Measurements from ENCODE around the gene RPS6KB2. TPM values are rescaled to one million over a fixed set of nuclear protein-coding genes. Genes with fewer than 3 reads are reported as not detected.

Gene RPS6KB2
- total RNA-seq, 1 donor from 2014 or later, result 72.3 TPM

DNA sequence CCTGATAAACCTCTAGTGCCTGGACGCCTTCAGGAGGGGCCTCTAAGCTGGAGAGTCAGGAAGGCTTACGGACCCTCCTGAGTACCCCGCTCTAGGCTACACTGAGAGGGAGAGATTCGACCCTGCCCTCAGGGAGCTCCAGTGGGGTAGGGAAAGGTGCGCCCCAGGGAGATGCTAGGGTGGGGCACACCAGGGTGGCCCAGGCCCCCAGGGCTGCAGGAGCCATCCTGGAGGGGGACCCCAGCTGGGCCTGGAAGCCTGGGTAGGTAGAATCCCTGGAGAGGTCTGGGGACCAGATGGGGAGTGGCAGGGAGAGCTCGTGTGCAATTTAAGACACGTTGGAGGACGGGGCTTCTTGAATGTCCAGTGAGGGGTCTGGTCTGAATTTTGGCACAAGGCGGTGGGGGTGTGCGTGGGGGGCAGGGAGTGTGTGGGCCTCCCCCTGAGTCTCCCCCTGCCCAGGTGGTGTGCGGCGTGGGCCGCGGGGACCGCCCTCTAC is 8.1 kb upstream of the RPS6KB2 start:
- TF ChIP-seq, protein P1, sequence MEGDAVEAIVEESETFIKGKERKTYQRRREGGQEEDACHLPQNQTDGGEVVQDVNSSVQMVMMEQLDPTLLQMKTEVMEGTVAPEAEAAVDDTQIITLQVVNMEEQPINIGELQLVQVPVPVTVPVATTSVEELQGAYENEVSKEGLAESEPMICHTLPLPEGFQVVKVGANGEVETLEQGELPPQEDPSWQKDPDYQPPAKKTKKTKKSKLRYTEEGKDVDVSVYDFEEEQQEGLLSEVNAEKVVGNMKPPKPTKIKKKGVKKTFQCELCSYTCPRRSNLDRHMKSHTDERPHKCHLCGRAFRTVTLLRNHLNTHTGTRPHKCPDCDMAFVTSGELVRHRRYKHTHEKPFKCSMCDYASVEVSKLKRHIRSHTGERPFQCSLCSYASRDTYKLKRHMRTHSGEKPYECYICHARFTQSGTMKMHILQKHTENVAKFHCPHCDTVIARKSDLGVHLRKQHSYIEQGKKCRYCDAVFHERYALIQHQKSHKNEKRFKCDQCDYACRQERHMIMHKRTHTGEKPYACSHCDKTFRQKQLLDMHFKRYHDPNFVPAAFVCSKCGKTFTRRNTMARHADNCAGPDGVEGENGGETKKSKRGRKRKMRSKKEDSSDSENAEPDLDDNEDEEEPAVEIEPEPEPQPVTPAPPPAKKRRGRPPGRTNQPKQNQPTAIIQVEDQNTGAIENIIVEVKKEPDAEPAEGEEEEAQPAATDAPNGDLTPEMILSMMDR (IDR thresholded peaks at IDR 0.05), result no peak
- no peak for DNase-seq (ENCODE audit: low spot score in 2 of 2)
- intact Hi-C loops (cut with DNase I), result loop anchor here (2.0 kb wide), 1 partner anchor 17 kb away; no protein-coding TSS in a partner anchor
- H3K4me1 ChIP-seq, result peaks cover 9 to 48% of the 10 kb centered on the region in 2 donors
- peak overlapping the region; percentile 75 to 90 for H3K4me3 ChIP-seq
- H3K27me3 ChIP-seq, result no peaks in the 10 kb centered on the region
- H3K36me3 ChIP-seq, result no peaks in the 10 kb centered on the region
- H3K27ac ChIP-seq, result peak overlapping the region; percentile 90 to 98
- H3K9me3 ChIP-seq, result no peaks in the 10 kb centered on the region

GRCh38 chr11:67420646-67421429 is 7.5 kb upstream of the RPS6KB2 start:
- H3K36me3 ChIP-seq, result no peaks in the 10 kb centered on the region
- TF ChIP-seq, protein P1 (IDR thresholded peaks at IDR 0.05), result peak in 1 of 3 experiments; percentile 25
- DNase-seq (ENCODE audit: low spot score in 2 of 2), result peak; percentile 82 to 98
- peak overlapping the region; percentile 90 to 98 for H3K27ac ChIP-seq
- peak overlapping the region; percentile 75 to 90 for H3K4me3 ChIP-seq
- peaks cover 9 to 47% of the 10 kb centered on the region in 2 donors for H3K4me1 ChIP-seq
- H3K27me3 ChIP-seq, result no peaks in the 10 kb centered on the region
- intact Hi-C loops (cut with DNase I), result loop anchor here (2.0 kb wide), 1 partner anchor 18 kb away; no protein-coding TSS in a partner anchor
- no peaks in the 10 kb centered on the region for H3K9me3 ChIP-seq

DNA sequence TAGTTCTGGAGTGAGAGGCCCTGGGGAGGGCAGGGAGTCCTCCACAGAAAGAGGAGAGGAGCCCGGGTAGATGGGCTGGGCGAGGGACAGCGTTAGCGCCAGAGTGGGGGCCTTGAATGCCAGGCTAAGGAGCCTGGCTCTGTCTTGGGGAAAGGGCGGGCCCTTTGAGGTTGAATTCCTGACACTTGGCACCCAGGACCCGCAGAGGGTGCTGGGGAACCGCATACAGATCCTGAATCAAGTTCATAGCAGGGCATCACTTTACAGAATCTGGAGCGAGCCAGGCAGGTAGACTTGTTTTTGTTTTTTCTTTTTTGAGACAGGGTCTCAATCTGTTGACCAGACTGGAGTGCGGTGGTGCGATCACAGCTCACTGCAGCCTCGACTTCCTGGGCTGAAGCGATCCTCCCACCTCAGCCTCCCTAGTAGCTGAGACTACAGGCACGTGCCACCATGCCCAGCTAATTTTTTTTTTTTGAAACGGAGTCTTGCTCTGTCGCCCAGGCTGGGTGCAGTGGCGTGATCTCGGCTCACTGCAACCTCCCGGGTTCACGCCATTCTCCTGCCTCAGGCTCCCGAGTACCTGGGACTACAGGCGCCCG is 6.8 kb upstream of the RPS6KB2 start:
- DNase-seq (ENCODE audit: low spot score in 2 of 2), result no peak
- Histone ChIP-seq H3K27me3 (no peaks in the 10 kb centered on the region), H3K4me1 (peaks cover 9 to 40% of the 10 kb centered on the region in 2 donors), H3K9me3 (no peaks in the 10 kb centered on the region), H3K27ac (peak overlapping the region; percentile 90 to 98), H3K36me3 (no peaks in the 10 kb centered on the region), H3K4me3 (peak overlapping the region; percentile 75 to 90)
- intact Hi-C loops (cut with DNase I), result loop anchor here (2.0 kb wide), 1 partner anchor 19 kb away; no protein-coding TSS in a partner anchor
- TF ChIP-seq, protein P1 (IDR thresholded peaks at IDR 0.05), result no peak

DNA sequence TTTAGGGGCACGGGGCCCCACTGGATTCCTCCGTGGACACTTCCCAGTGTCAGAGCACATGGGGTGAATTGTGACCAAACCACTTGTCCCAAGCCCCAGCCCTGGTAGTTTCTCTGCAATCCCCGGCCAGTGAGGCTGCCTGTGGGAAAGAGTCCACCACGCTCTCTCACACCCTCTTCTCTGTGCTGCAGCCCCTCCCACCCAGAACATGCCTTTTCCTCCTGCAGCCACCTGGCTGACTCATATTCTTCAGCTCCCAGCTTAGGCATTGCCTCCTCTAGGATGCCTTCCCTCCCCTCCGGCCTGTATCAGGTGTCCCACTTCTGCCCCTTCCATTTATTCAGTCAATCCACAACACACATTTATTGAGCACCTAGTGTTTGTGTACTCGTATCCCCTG is 5.4 kb upstream of the RPS6KB2 start:
- peaks cover 9 to 33% of the 10 kb centered on the region in 2 donors for H3K4me1 ChIP-seq
- H3K4me3 ChIP-seq, result no peak overlapping the region
- no peaks in the 10 kb centered on the region for H3K9me3 ChIP-seq
- H3K27me3 ChIP-seq, result no peaks in the 10 kb centered on the region
- H3K36me3 ChIP-seq, result no peaks in the 10 kb centered on the region
- TF ChIP-seq, protein P1 (IDR thresholded peaks at IDR 0.05), result no peak
- intact Hi-C loops (cut with DNase I), result no loop called here
- no peak for DNase-seq (ENCODE audit: low spot score in 2 of 2)
- no peak overlapping the region for H3K27ac ChIP-seq

DNA sequence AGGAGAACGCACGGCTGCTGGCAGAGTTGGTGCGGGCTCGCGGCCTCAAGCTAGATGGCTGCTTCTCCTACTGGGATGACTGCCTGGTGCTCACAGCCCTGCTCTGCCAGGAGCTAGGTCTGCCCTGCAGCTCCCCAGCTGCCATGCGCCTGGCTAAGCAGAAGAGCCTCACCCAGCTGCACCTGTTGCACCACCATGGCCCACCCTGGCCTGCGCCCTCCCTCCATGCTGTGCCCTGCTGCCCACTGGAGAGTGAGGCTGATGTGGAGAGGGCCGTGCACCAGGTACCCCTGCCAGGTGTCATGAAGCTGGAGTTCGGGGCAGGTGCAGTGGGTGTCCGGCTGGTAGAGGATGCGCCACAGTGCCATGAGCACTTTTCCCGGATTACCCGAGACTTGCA is 4.8 kb upstream of the RPS6KB2 start:
- no peaks in the 10 kb centered on the region for H3K9me3 ChIP-seq
- TF ChIP-seq, protein P1 (IDR thresholded peaks at IDR 0.05), result no peak
- no peak for DNase-seq (ENCODE audit: low spot score in 2 of 2)
- no peak overlapping the region for H3K27ac ChIP-seq
- H3K4me3 ChIP-seq, result no peak overlapping the region
- H3K36me3 ChIP-seq, result no peaks in the 10 kb centered on the region
- peaks cover 9 to 28% of the 10 kb centered on the region in 2 donors for H3K4me1 ChIP-seq
- intact Hi-C loops (cut with DNase I), result no loop called here
- H3K27me3 ChIP-seq, result no peaks in the 10 kb centered on the region
